Endothelial cell of umbilical vein (primary cell): Measurements from ENCODE around the gene CD72. TPM values are rescaled to one million over a fixed set of nuclear protein-coding genes. Genes with fewer than 3 reads are reported as not detected.

Experiments
- BruUV-seq: library from RNA; stranded (reverse); fragments of 400-500 nt; replicated peaks from 2 replicates; lab custom pipeline; 2021; lab: Mats Ljungman, UMichigan
- CTCF ChIA-PET: fragments of 300-600, 350-600 bp; sonication (Branson Sonifier 250); formaldehyde crosslinking; loops from one replicate; lab custom pipeline; 2021; ENCODE audit warnings: antibody characterized with exemption, inconsistent platforms; lab: Charles Lee
- POLR2A ChIA-PET: fragments of 300-600, 350-600 bp; sonication (Branson Sonifier 250); formaldehyde crosslinking; loops from one replicate; lab custom pipeline; 2021; ENCODE audit warnings: antibody characterized with exemption, inconsistent platforms; lab: Charles Lee
- DNase-seq: peaks from one replicate; pipeline ENCODE4 v3.0.0-alpha.2; 2011; ENCODE audit warnings: low read depth, low spot score
- FAIRE-seq: peaks from 2 replicates; lab custom pipeline; 2011; peaks lifted over from hg19 to GRCh38; lab: Jason Lieb, UNC
- H2AFZ ChIP-seq: 2 replicates; pipeline ENCODE4 v1.6.0; 2012; ENCODE audit warnings: low read depth, low read length, control low read depth, inconsistent platforms
- H3K27ac ChIP-seq: 2 replicates; pipeline ENCODE4 v1.5.1; 2011; ENCODE audit warnings: low read depth, mild to moderate bottlenecking, control low read depth, low read length, moderate library complexity; ENCODE audit not compliant: insufficient read depth
- H3K27me3 ChIP-seq, 2 experiments: 2 replicates each; pipeline versions ENCODE4 v1.6.0 to v1.6.1; 2011; ENCODE audit warnings: low read length in 2 of 2, mixed read lengths in 1 of 2; ENCODE audit not compliant: control insufficient read depth in 2 of 2, insufficient read depth in 2 of 2
- H3K36me3 ChIP-seq, 2 experiments: 2 replicates in 1 of 2; 3 replicates in 1 of 2; pipeline ENCODE4 v1.5.1; 2011; ENCODE audit warnings: low read length in 2 of 2, mild to moderate bottlenecking in 1 of 2, moderate library complexity in 1 of 2; ENCODE audit not compliant: control insufficient read depth in 2 of 2, insufficient read depth in 2 of 2; ENCODE audit errors: extremely low read depth in 1 of 2
- H3K4me1 ChIP-seq: 3 replicates; pipeline ENCODE4 v1.5.1; 2011; ENCODE audit warnings: mild to moderate bottlenecking, low read length; ENCODE audit not compliant: control insufficient read depth, insufficient read depth; ENCODE audit errors: extremely low read depth
- H3K4me2 ChIP-seq: 2 replicates; pipeline ENCODE4 v1.6.1; 2011; ENCODE audit warnings: low read length, control low read depth, mixed read lengths; ENCODE audit not compliant: insufficient read depth
- H3K4me3 ChIP-seq, 3 experiments: fragments of 200-600 bp in 1 of 3; sonication (generic), shearing (Covaris generic) in 1 of 3; replicated peaks in 1 of 3; 2 replicates each; pipeline ENCODE4 v1.5.1; 2011 to 2016; ENCODE audit warnings: control low read depth in 3 of 3, low read length in 3 of 3, mild to moderate bottlenecking in 2 of 3, inconsistent platforms in 1 of 3, low read depth in 1 of 3, moderate library complexity in 1 of 3; ENCODE audit not compliant: insufficient read depth in 1 of 3
- H3K79me2 ChIP-seq: 2 replicates; pipeline ENCODE4 v1.6.0; 2012; ENCODE audit warnings: low read length, inconsistent platforms; ENCODE audit not compliant: control insufficient read depth, insufficient read depth
- H3K9ac ChIP-seq: replicated peaks from 2 replicates; pipeline ENCODE3; 2011; ENCODE audit warnings: low read length, control low read depth; ENCODE audit not compliant: insufficient read depth; ENCODE audit errors: extremely low read depth
- H3K9me1 ChIP-seq: replicated peaks from 3 replicates; pipeline ENCODE4 v1.6.0; 2011; ENCODE audit warnings: mild to moderate bottlenecking, low read length; ENCODE audit not compliant: control insufficient read depth, insufficient read depth; ENCODE audit errors: extremely low read depth
- H3K9me3 ChIP-seq: replicated peaks from 2 replicates; pipeline ENCODE4 v1.5.1; 2012; ENCODE audit warnings: low read length, inconsistent platforms; ENCODE audit not compliant: control insufficient read depth, insufficient read depth
- H4K20me1 ChIP-seq: replicated peaks from 2 replicates; pipeline ENCODE3; 2011; ENCODE audit warnings: mild to moderate bottlenecking, low read length; ENCODE audit not compliant: control insufficient read depth, insufficient read depth; ENCODE audit errors: extremely low read depth
- EZH2 ChIP-seq: IDR thresholded peaks from 2 replicates; pipeline ENCODE4 v1.6.1; 2012; ENCODE audit warnings: borderline replicate concordance, low read depth, mild to moderate bottlenecking, moderate library complexity, low read length, inconsistent platforms; ENCODE audit not compliant: severe bottlenecking
- FOS ChIP-seq: IDR thresholded peaks from 2 replicates; pipeline ENCODE4 v1.6.1; 2011; ENCODE audit warnings: mild to moderate bottlenecking, low read length, moderate library complexity, borderline replicate concordance; ENCODE audit not compliant: insufficient read depth
- GATA2 ChIP-seq: IDR thresholded peaks from 2 replicates; pipeline ENCODE4 v1.7.0; 2011; ENCODE audit warnings: low read depth, mild to moderate bottlenecking, moderate library complexity, mixed read lengths, low read length; ENCODE audit not compliant: insufficient read length, insufficient read depth
- JUN ChIP-seq: IDR thresholded peaks from 2 replicates; pipeline ENCODE4 v1.6.1; 2011; ENCODE audit warnings: borderline replicate concordance, low read depth; ENCODE audit not compliant: insufficient read length, insufficient read depth
- MYC ChIP-seq: IDR thresholded peaks from one replicate; pipeline ENCODE4 v1.6.1; 2011; ENCODE audit warnings: mild to moderate bottlenecking, low read depth, low read length
- POLR2A ChIP-seq: IDR thresholded peaks from 2 replicates; pipeline ENCODE4 v1.6.1; 2012; ENCODE audit warnings: low read depth, mild to moderate bottlenecking, control low read depth, low read length
- POLR2AphosphoS5 ChIP-seq: IDR thresholded peaks from 2 replicates; pipeline ENCODE4 v1.6.1; 2012; ENCODE audit warnings: low read depth, mild to moderate bottlenecking, control low read depth, low read length, moderate library complexity; ENCODE audit not compliant: insufficient read depth
- dilution Hi-C: fragments of 300-500 bp; cut with MboI; formaldehyde crosslinking; loops from one replicate; pipeline ENCODE4 v1.15.0; 2019; ENCODE audit warnings: low sequenced_read_pairs; ENCODE audit not compliant: extremely low pct_ligation_motif_present
- intact Hi-C: fragments of 100-400 bp; cut with micrococcal nuclease; formaldehyde crosslinking; loops from one replicate; pipeline ENCODE4 v1.10.0; 2022
- polyA plus RNA-seq, 4 experiments: library from polyadenylated mRNA; depleted of rRNA in 3 of 4; stranded (reverse) in 3 of 4; unstranded in 1 of 4; fragments of >200 nt; gene quantifications; 2 replicates each; pipeline versions ENCODE4 v1.2.1 to v1.2.3, GENCODE V29; 2011 to 2012; ENCODE audit warnings: missing spikeins in 1 of 4
- total RNA-seq: library from RNA; stranded (reverse); gene quantifications from 2 replicates; pipeline ENCODE4 v1.2.3, GENCODE V29; 2021
- TF ChIP-seq, protein P1 (sequence below): IDR thresholded peaks from 2 replicates; pipeline ENCODE4 v1.6.1; 2011; ENCODE audit not compliant: insufficient read depth, insufficient read length
- TF ChIP-seq, protein P2 (sequence below), 2 donors: IDR thresholded peaks; 1 replicate in 1 of 2; 2 replicates in 1 of 2; pipeline ENCODE4 v1.5.1; 2011; ENCODE audit warnings: low read length in 2 of 2, mild to moderate bottlenecking in 2 of 2, moderate library complexity in 2 of 2, control low read depth in 1 of 2, inconsistent platforms in 1 of 2, low read depth in 1 of 2; ENCODE audit not compliant: insufficient read depth in 1 of 2; ENCODE audit errors: extremely low read depth in 1 of 2

Gene CD72
- total and polyA plus RNA-seq, 2 donors (not counting 3 experiments of a cell fraction or from before 2014, with no cell fraction given), result 0.39 TPM; not detected in 1

DNA sequence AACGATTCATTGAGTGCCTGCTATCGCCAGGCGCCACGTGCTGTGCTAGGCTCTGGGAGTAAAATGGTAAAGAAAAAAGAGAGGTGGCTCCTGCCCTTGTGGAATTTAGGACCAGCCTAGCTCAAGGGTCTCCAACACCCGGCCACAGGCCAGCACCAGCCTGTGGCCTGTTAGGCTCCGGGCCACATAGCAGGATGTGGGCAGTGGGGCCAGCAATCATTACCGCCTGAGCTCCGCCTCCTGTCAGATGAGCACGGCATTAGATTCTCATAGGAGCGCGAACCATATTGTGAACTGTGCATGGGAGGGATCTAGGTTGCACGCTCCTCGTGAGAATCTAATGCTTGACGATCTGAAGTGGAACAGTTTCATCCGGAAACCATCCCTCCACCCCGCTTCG, 38.1 kb upstream of the CD72 start:
- H3K27ac ChIP-seq, result no peak overlapping the region
- H3K36me3 ChIP-seq, result peaks cover 0 to 8% of the 10 kb centered on the region in 2 experiments
- no peak overlapping the region for H3K9ac ChIP-seq
- no peak overlapping the region for H3K4me2 ChIP-seq
- no peaks in the 10 kb centered on the region for H3K9me3 ChIP-seq
- H4K20me1 ChIP-seq, result no peaks in the 10 kb centered on the region
- dilution Hi-C loops, result no loop called here
- H3K79me2 ChIP-seq, result peaks cover 4% of the 10 kb centered on the region
- no TSS peak for BruUV-seq
- H3K4me3 ChIP-seq, result no peak overlapping the region
- ChIA-PET CTCF (interaction anchor here (1.2 to 10.0 kb wide), 4 partner anchors 10 to 45 kb away, joined by 3 to 227 read pairs (median 16); partner anchors contain the start of gene TPM2), POLR2A (no interaction called here)
- no peak overlapping the region for H2AFZ ChIP-seq
- H3K9me1 ChIP-seq, result no peaks in the 10 kb centered on the region
- DNase-seq, result no peak
- TF ChIP-seq FOS (no peak), POLR2A (no peak), GATA2 (no peak), EZH2 (no peak), MYC (no peak), JUN (no peak), POLR2AphosphoS5 (no peak)
- TF ChIP-seq, protein P1, sequence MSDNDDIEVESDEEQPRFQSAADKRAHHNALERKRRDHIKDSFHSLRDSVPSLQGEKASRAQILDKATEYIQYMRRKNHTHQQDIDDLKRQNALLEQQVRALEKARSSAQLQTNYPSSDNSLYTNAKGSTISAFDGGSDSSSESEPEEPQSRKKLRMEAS, result no peak
- TF ChIP-seq, protein P2, sequence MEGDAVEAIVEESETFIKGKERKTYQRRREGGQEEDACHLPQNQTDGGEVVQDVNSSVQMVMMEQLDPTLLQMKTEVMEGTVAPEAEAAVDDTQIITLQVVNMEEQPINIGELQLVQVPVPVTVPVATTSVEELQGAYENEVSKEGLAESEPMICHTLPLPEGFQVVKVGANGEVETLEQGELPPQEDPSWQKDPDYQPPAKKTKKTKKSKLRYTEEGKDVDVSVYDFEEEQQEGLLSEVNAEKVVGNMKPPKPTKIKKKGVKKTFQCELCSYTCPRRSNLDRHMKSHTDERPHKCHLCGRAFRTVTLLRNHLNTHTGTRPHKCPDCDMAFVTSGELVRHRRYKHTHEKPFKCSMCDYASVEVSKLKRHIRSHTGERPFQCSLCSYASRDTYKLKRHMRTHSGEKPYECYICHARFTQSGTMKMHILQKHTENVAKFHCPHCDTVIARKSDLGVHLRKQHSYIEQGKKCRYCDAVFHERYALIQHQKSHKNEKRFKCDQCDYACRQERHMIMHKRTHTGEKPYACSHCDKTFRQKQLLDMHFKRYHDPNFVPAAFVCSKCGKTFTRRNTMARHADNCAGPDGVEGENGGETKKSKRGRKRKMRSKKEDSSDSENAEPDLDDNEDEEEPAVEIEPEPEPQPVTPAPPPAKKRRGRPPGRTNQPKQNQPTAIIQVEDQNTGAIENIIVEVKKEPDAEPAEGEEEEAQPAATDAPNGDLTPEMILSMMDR (IDR thresholded peaks at IDR 0.05; ENCODE audit: extremely low read depth in 1 of 2, insufficient read depth in 1 of 2, low read depth in 1 of 2, low read length in 2 of 2), result no peak
- no peak for FAIRE-seq
- no peaks in the 10 kb centered on the region for H3K27me3 ChIP-seq
- intact Hi-C loops, result loop anchor here (5.0 kb wide), 2 partner anchors 164 to 251 kb away; partner anchors contain the start of genes HRCT1, RUSC2 and SPAAR
- peaks cover 9% of the 10 kb centered on the region for H3K4me1 ChIP-seq
